Measurements from ENCODE around the gene IL1RAP.

Gene IL1RAP

DNA sequence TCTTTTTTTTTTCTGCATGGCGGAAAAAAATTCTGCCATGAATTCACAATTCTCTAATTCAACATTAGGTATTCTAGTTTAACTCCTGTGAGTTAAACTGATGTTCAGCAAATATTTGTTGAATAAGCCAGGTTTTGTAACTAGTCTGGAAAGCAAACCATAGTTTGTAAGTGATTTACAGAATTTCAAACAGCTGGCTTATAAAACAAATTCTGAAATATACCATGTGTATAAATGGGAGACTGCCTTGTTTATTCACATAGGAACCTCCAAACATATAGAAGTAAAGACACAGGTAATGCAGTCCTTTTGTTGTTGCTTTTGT, 101.1 kb downstream of the IL1RAP start:
- TF ChIP-seq ZFP3 (CRISPR knock-in tag; IDR thresholded peaks at IDR 0.05) (no peak), ARNTL (CRISPR knock-in tag; IDR thresholded peaks at IDR 0.05; ENCODE audit: borderline replicate concordance, low read depth) (no peak)
- no peak for ATAC-seq

DNA sequence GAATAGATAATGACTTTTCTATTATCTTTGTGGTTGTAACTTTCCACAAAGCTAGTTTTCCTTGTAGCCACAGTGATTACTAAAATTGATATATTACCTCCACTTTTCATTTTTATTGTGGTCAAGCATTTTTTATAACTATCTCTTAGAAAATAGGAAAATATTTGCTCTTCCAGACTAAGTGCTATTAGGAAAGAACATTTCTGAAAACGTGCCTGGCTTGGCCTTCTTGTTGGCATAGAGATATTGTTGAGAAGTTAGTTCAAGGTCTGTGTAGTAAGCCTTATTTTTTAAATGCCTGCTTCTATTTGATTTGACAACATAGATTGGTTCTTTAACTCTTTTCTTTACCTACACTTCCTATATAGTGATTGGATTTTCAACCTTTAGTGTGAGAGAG, 101.7 kb downstream of the IL1RAP start:
- no peak for ATAC-seq
- TF ChIP-seq, protein P1, sequence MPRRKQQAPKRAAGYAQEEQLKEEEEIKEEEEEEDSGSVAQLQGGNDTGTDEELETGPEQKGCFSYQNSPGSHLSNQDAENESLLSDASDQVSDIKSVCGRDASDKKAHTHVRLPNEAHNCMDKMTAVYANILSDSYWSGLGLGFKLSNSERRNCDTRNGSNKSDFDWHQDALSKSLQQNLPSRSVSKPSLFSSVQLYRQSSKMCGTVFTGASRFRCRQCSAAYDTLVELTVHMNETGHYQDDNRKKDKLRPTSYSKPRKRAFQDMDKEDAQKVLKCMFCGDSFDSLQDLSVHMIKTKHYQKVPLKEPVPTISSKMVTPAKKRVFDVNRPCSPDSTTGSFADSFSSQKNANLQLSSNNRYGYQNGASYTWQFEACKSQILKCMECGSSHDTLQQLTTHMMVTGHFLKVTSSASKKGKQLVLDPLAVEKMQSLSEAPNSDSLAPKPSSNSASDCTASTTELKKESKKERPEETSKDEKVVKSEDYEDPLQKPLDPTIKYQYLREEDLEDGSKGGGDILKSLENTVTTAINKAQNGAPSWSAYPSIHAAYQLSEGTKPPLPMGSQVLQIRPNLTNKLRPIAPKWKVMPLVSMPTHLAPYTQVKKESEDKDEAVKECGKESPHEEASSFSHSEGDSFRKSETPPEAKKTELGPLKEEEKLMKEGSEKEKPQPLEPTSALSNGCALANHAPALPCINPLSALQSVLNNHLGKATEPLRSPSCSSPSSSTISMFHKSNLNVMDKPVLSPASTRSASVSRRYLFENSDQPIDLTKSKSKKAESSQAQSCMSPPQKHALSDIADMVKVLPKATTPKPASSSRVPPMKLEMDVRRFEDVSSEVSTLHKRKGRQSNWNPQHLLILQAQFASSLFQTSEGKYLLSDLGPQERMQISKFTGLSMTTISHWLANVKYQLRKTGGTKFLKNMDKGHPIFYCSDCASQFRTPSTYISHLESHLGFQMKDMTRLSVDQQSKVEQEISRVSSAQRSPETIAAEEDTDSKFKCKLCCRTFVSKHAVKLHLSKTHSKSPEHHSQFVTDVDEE (CRISPR knock-in tag; IDR thresholded peaks at IDR 0.05), result no peak
- TF ChIP-seq ZFP3 (CRISPR knock-in tag; IDR thresholded peaks at IDR 0.05) (no peak), ZNF8 (CRISPR knock-in tag; IDR thresholded peaks at IDR 0.05) (no peak), GLIS3 (CRISPR knock-in tag; IDR thresholded peaks at IDR 0.05) (no peak), BACH2 (CRISPR knock-in tag; IDR thresholded peaks at IDR 0.05; ENCODE audit: borderline replicate concordance) (no peak), ISL1 (CRISPR knock-in tag; IDR thresholded peaks at IDR 0.05) (no peak), ZNF565 (CRISPR knock-in tag; conservative IDR thresholded peaks at IDR 0.05; ENCODE audit: low read depth) (no peak), CSDC2 (CRISPR knock-in tag; IDR thresholded peaks at IDR 0.05) (no peak), SNAI2 (CRISPR knock-in tag; IDR thresholded peaks at IDR 0.05) (no peak), RARB (CRISPR knock-in tag; IDR thresholded peaks at IDR 0.05) (no peak), TCF4 (CRISPR knock-in tag; IDR thresholded peaks at IDR 0.05; ENCODE audit: borderline replicate concordance) (no peak), ARNTL (CRISPR knock-in tag; IDR thresholded peaks at IDR 0.05; ENCODE audit: borderline replicate concordance, low read depth) (no peak), ESRRG (CRISPR knock-in tag; IDR thresholded peaks at IDR 0.05) (no peak)
- TF ChIP-seq, protein P2, sequence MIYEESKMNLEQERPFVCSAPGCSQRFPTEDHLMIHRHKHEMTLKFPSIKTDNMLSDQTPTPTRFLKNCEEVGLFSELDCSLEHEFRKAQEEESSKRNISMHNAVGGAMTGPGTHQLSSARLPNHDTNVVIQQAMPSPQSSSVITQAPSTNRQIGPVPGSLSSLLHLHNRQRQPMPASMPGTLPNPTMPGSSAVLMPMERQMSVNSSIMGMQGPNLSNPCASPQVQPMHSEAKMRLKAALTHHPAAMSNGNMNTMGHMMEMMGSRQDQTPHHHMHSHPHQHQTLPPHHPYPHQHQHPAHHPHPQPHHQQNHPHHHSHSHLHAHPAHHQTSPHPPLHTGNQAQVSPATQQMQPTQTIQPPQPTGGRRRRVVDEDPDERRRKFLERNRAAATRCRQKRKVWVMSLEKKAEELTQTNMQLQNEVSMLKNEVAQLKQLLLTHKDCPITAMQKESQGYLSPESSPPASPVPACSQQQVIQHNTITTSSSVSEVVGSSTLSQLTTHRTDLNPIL (CRISPR knock-in tag; IDR thresholded peaks at IDR 0.05; ENCODE audit: low read depth), result no peak
- TF ChIP-seq, protein P3, sequence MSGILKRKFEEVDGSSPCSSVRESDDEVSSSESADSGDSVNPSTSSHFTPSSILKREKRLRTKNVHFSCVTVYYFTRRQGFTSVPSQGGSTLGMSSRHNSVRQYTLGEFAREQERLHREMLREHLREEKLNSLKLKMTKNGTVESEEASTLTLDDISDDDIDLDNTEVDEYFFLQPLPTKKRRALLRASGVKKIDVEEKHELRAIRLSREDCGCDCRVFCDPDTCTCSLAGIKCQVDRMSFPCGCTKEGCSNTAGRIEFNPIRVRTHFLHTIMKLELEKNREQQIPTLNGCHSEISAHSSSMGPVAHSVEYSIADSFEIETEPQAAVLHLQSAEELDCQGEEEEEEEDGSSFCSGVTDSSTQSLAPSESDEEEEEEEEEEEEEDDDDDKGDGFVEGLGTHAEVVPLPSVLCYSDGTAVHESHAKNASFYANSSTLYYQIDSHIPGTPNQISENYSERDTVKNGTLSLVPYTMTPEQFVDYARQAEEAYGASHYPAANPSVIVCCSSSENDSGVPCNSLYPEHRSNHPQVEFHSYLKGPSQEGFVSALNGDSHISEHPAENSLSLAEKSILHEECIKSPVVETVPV (CRISPR knock-in tag; IDR thresholded peaks at IDR 0.05), result no peak
- TF ChIP-seq, protein P4, sequence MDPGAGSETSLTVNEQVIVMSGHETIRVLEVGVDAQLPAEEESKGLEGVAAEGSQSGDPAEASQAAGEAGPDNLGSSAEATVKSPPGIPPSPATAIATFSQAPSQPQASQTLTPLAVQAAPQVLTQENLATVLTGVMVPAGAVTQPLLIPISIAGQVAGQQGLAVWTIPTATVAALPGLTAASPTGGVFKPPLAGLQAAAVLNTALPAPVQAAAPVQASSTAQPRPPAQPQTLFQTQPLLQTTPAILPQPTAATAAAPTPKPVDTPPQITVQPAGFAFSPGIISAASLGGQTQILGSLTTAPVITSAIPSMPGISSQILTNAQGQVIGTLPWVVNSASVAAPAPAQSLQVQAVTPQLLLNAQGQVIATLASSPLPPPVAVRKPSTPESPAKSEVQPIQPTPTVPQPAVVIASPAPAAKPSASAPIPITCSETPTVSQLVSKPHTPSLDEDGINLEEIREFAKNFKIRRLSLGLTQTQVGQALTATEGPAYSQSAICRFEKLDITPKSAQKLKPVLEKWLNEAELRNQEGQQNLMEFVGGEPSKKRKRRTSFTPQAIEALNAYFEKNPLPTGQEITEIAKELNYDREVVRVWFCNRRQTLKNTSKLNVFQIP (CRISPR knock-in tag; IDR thresholded peaks at IDR 0.05; ENCODE audit: borderline replicate concordance, low read depth), result no peak

DNA sequence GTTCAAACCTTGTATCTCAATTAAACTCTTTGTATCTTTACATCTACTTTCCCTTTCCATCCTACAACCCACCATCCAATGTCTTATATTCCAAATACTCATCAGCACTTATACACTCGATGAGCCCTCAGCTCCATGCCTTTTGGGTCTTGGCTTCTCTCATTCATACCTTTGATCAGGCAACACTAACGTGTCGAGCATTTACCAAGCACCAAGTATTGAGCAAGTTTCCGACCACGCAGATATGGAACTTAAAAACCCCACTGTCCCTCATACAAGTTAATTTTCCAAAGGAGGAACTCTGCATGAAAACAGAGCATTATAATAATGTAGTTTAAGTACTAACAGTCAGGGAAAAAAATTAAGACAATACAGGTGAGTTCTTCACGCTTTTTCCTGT, 102.8 kb downstream of the IL1RAP start:
- TF ChIP-seq SNAI2 (CRISPR knock-in tag; IDR thresholded peaks at IDR 0.05), result no peak
- TF ChIP-seq OSR1 (CRISPR knock-in tag; IDR thresholded peaks at IDR 0.05), result no peak
- no peak for TF ChIP-seq ARNTL (CRISPR knock-in tag; IDR thresholded peaks at IDR 0.05; ENCODE audit: borderline replicate concordance, low read depth)
- no peak for TF ChIP-seq ZFP30 (CRISPR knock-in tag; IDR thresholded peaks at IDR 0.05)
- TF ChIP-seq, protein P2 (CRISPR knock-in tag; IDR thresholded peaks at IDR 0.05; ENCODE audit: low read depth), result no peak
- TF ChIP-seq, protein P1 (CRISPR knock-in tag; IDR thresholded peaks at IDR 0.05), result no peak
- TF ChIP-seq TCF4 (CRISPR knock-in tag; IDR thresholded peaks at IDR 0.05; ENCODE audit: borderline replicate concordance), result no peak
- TF ChIP-seq ZNF565 (CRISPR knock-in tag; conservative IDR thresholded peaks at IDR 0.05; ENCODE audit: low read depth), result no peak
- no peak for TF ChIP-seq CSDC2 (CRISPR knock-in tag; IDR thresholded peaks at IDR 0.05)
- TF ChIP-seq, protein P3 (CRISPR knock-in tag; IDR thresholded peaks at IDR 0.05), result no peak
- no peak for TF ChIP-seq TOX (CRISPR knock-in tag; IDR thresholded peaks at IDR 0.05; ENCODE audit: borderline replicate concordance)
- no peak for TF ChIP-seq ISL1 (CRISPR knock-in tag; IDR thresholded peaks at IDR 0.05)
- TF ChIP-seq RARB (CRISPR knock-in tag; IDR thresholded peaks at IDR 0.05), result no peak
- no peak for ATAC-seq

All from SK-N-SH treated with all-trans-retinoic acid at 6 μM for 48 hours (cell line).